GM12878 (cell line): Measurements from ENCODE around the gene CAMK4. TPM values are rescaled to one million over a fixed set of nuclear protein-coding genes. Genes with fewer than 3 reads are reported as not detected.

Source experiments
- ATAC-seq: fragments of 200-7000 bp; cut with Tn5 transposase; 3 replicates; pipeline ENCODE4 v1.9.1; 2020; ENCODE audit warnings: mild to moderate bottlenecking, moderate library complexity
- BruUV-seq: library from RNA; stranded (reverse); fragments of 400-500 nt; replicated peaks from 2 replicates; lab custom pipeline; 2021; lab: Mats Ljungman, UMichigan
- CTCF ChIA-PET: fragments of 300-600 bp; sonication (Branson Sonifier 250); formaldehyde crosslinking; extraction: SDS; loops from one replicate; lab custom pipeline; 2021; ENCODE audit warnings: inconsistent platforms; lab: Yijun Ruan, JAX
- POLR2A ChIA-PET: fragments of 350-600 bp; formaldehyde crosslinking; extraction: SDS; loops from one replicate; lab custom pipeline; 2021; ENCODE audit warnings: inconsistent platforms; lab: Charles Lee
- RAD21 ChIA-PET: fragments of 300-600 bp; sonication (Branson Sonifier 250); formaldehyde crosslinking; loops from one replicate; lab custom pipeline; 2023; ENCODE audit warnings: antibody characterized with exemption; ENCODE audit not compliant: unreplicated experiment; lab: Charles Lee
- SMC1A ChIA-PET: fragments of 300-600 bp; sonication (Branson Sonifier 250); formaldehyde crosslinking; loops from one replicate; lab custom pipeline; 2023; ENCODE audit not compliant: unreplicated experiment, uncharacterized antibody; lab: Charles Lee
- DNase-seq: peaks from one replicate; pipeline ENCODE4 v3.0.0-alpha.2; 2011; ENCODE audit warnings: low read depth, low spot score
- FAIRE-seq: peaks from 3 replicates; lab custom pipeline; 2011; peaks lifted over from hg19 to GRCh38; lab: Jason Lieb, UNC
- H2AFZ ChIP-seq: 2 replicates; pipeline ENCODE4 v1.6.0; 2011; ENCODE audit warnings: low read depth, low read length, control low read depth; ENCODE audit not compliant: control insufficient read depth
- H3K27ac ChIP-seq: 2 replicates; pipeline ENCODE4 v1.5.1; 2011; ENCODE audit warnings: control low read depth; ENCODE audit not compliant: control insufficient read depth, insufficient read depth
- H3K27me3 ChIP-seq, 2 experiments: replicated peaks in 1 of 2; 2 replicates each; pipeline versions ENCODE4 v1.6.0 to v1.6.1; 2011; ENCODE audit warnings: low read length in 1 of 2; ENCODE audit not compliant: control insufficient read depth in 2 of 2, insufficient read depth in 2 of 2
- H3K36me3 ChIP-seq, 2 experiments: 2 replicates each; pipeline ENCODE4 v1.5.1; 2011; ENCODE audit warnings: low read length in 1 of 2; ENCODE audit not compliant: control insufficient read depth in 2 of 2, insufficient read depth in 2 of 2
- H3K4me1 ChIP-seq: 2 replicates; pipeline ENCODE4 v1.6.1; 2011; ENCODE audit warnings: mild to moderate bottlenecking, low read length, moderate library complexity, mixed read lengths; ENCODE audit not compliant: control insufficient read depth, insufficient read depth
- H3K4me2 ChIP-seq: 2 replicates; pipeline ENCODE4 v1.6.0; 2011; ENCODE audit warnings: control low read depth; ENCODE audit not compliant: control insufficient read depth, insufficient read depth
- H3K4me3 ChIP-seq: fragments of 200-600 bp; sonication (generic); 2 replicates; pipeline ENCODE4 v1.5.1; 2016
- H3K79me2 ChIP-seq: 2 replicates; pipeline ENCODE4 v1.6.0; 2011; ENCODE audit warnings: low read length; ENCODE audit not compliant: control insufficient read depth, insufficient read depth
- H3K9ac ChIP-seq: 2 replicates; pipeline ENCODE4 v1.8.0; 2011; ENCODE audit warnings: low read length, control low read depth, mixed read lengths; ENCODE audit not compliant: control insufficient read depth, insufficient read depth
- H3K9me3 ChIP-seq: replicated peaks from 3 replicates; pipeline ENCODE4 v1.5.1; 2011; ENCODE audit warnings: mild to moderate bottlenecking, low read length; ENCODE audit not compliant: control insufficient read depth, insufficient read depth
- H4K20me1 ChIP-seq: 2 replicates; pipeline ENCODE4 v1.6.0; 2011; ENCODE audit not compliant: control insufficient read depth, insufficient read depth
- FOXM1 ChIP-seq: IDR thresholded peaks from 2 replicates; pipeline ENCODE4 v1.6.1; 2012; ENCODE audit warnings: low read depth, mild to moderate bottlenecking, inconsistent platforms, low read length, moderate library complexity
- MAX ChIP-seq: IDR thresholded peaks from 2 replicates; pipeline ENCODE4 v1.6.1; 2012; ENCODE audit warnings: low read depth, low read length, improper control_type of control experiment
- MXI1 ChIP-seq: fragments of 150-350 bp; IDR thresholded peaks from 2 replicates; pipeline ENCODE4 v1.6.1; 2011; ENCODE audit warnings: low read depth, mild to moderate bottlenecking, inconsistent platforms, low read length, improper control_type of control experiment
- NR2F1 ChIP-seq: fragments of 450-650 bp; conservative IDR thresholded peaks from 2 replicates; pipeline ENCODE4 v1.6.1; 2017; ENCODE audit warnings: mild to moderate bottlenecking
- NRF1 ChIP-seq: conservative IDR thresholded peaks from 2 replicates; pipeline ENCODE4 v1.6.1; 2011; ENCODE audit warnings: mild to moderate bottlenecking, low read depth, low read length, improper control_type of control experiment
- POLR2AphosphoS2 ChIP-seq: IDR thresholded peaks from 2 replicates; pipeline ENCODE4 v1.6.1; 2011; ENCODE audit warnings: low read depth, mild to moderate bottlenecking, low read length, improper control_type of control experiment, moderate library complexity
- SREBF2 ChIP-seq: IDR thresholded peaks from 2 replicates; pipeline ENCODE4 v1.6.1; 2012; ENCODE audit warnings: mild to moderate bottlenecking, low read length
- STAT3 ChIP-seq: IDR thresholded peaks from 2 replicates; pipeline ENCODE4 v1.6.1; 2011; ENCODE audit warnings: low read depth, low read length, improper control_type of control experiment
- ZSCAN29 ChIP-seq: fragments of 450-650 bp; IDR thresholded peaks from 2 replicates; pipeline ENCODE4 v1.6.1; 2017; ENCODE audit warnings: mild to moderate bottlenecking, moderate library complexity
- WGBS: methylation state at CpG from one replicate; pipeline ENCODE4 v1.1.6; 2016; ENCODE audit warnings: low lambda C conversion rate; ENCODE audit not compliant: insufficient replicate concordance, insufficient coverage; ENCODE audit errors: missing lambda C conversion rate; 5-methylcytosine and 5-hydroxymethylcytosine counted together
- in situ Hi-C: fragments of 300-500 bp; cut with MboI; formaldehyde crosslinking; loops from 9 replicates; pipeline ENCODE4 v1.14.3; 2018; ENCODE audit warnings: mixed read lengths
- intact Hi-C: fragments of 100-400 bp; cut with micrococcal nuclease; formaldehyde crosslinking; loops from one replicate; pipeline ENCODE4 v1.14.2; 2022; ENCODE audit not compliant: unreplicated experiment
- polyA plus RNA-seq, 11 experiments: library from polyadenylated mRNA; depleted of rRNA in 4 of 11; unstranded in 6 of 11; stranded (reverse) in 5 of 11; fragments of >200 nt; fragmentation: Nextera tagmentation in 4 of 11; fragmentation: Illumina TruSeq in 1 of 11; extraction: Ambion mirVana in 4 of 11; extraction: Trizol in 1 of 11; gene quantifications; 1 replicate in 1 of 11; 2 replicates in 10 of 11; pipeline versions ENCODE4 v1.2.1 to v1.2.3, GENCODE V29; 2011 to 2016; ENCODE audit warnings: inconsistent platforms in 2 of 11, missing spikeins in 2 of 11, low read depth in 1 of 11
- total RNA-seq, 4 experiments: library from RNA; depleted of rRNA in 3 of 4; stranded (reverse); fragments of >200 nt in 3 of 4; fragmentation: Illumina TruSeq in 1 of 4; extraction: Trizol in 1 of 4; gene quantifications; 2 replicates each; pipeline versions ENCODE4 v1.2.1 to v1.2.3, GENCODE V29; 2013 to 2021
- TF ChIP-seq, protein P1 (sequence below): fragments of 450-650 bp; IDR thresholded peaks from 2 replicates; pipeline ENCODE4 v1.6.1; 2017; ENCODE audit warnings: mild to moderate bottlenecking, moderate library complexity

Gene CAMK4
- total and polyA plus RNA-seq, 10 of the 15 experiments (the other 5 are each of a cell fraction or from before 2014, with no cell fraction given) = 13.3 to 51.9 (median 35.3) TPM

DNA sequence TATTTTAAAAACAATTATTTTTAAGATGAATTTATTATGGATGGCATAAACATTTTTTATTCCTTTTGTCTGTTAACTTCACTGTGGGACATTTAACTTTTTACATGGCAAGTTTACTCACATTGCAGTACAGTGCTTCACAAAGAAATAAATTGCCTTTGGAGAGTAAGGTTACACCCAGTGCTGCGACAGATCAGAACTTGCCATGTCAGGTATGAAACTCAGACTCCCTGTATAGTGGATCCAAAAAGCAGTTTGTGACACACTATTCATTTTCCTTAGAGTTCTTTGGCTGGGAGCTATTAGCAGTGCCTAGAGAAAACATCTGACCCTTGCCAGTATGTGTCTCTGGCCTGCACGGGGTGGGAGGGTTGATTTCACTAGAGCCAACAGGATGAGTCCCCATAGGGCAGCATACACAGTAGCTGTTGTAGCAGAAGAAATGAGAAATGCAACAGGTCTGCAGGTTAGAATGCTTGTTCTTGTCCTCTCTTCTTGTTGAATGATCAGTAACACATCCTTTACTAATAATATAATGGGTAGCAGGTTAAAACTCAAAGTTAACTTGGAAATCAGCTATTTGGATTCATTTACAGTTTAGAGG, 245.2 kb downstream of the CAMK4 start:
- intact Hi-C loops = no loop called here
- CTCF ChIA-PET = interaction anchor here (0.9 to 1.4 kb wide), 6 partner anchors 8 to 310 kb away, joined by 3 to 5 read pairs (median 3); no protein-coding TSS in a partner anchor
- TF ChIP-seq SREBF2 (no peak), POLR2AphosphoS2 (no peak), FOXM1 (no peak), ZSCAN29 (no peak), NRF1 (no peak), STAT3 (no peak), MAX (no peak), NR2F1 (no peak), MXI1 (no peak)
- TF ChIP-seq, protein P1, sequence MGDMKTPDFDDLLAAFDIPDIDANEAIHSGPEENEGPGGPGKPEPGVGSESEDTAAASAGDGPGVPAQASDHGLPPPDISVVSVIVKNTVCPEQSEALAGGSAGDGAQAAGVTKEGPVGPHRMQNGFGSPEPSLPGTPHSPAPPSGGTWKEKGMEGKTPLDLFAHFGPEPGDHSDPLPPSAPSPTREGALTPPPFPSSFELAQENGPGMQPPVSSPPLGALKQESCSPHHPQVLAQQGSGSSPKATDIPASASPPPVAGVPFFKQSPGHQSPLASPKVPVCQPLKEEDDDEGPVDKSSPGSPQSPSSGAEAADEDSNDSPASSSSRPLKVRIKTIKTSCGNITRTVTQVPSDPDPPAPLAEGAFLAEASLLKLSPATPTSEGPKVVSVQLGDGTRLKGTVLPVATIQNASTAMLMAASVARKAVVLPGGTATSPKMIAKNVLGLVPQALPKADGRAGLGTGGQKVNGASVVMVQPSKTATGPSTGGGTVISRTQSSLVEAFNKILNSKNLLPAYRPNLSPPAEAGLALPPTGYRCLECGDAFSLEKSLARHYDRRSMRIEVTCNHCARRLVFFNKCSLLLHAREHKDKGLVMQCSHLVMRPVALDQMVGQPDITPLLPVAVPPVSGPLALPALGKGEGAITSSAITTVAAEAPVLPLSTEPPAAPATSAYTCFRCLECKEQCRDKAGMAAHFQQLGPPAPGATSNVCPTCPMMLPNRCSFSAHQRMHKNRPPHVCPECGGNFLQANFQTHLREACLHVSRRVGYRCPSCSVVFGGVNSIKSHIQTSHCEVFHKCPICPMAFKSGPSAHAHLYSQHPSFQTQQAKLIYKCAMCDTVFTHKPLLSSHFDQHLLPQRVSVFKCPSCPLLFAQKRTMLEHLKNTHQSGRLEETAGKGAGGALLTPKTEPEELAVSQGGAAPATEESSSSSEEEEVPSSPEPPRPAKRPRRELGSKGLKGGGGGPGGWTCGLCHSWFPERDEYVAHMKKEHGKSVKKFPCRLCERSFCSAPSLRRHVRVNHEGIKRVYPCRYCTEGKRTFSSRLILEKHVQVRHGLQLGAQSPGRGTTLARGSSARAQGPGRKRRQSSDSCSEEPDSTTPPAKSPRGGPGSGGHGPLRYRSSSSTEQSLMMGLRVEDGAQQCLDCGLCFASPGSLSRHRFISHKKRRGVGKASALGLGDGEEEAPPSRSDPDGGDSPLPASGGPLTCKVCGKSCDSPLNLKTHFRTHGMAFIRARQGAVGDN = no peak
- TF ChIP-seq, all 136 proteins: peak for 0
- H3K9ac ChIP-seq = no peak overlapping the region
- DNase-seq (no peak), ATAC-seq (no peak; the same call in 2 of the 3 replicates), FAIRE-seq (no peak)
- H3K79me2 ChIP-seq = no peaks in the 10 kb centered on the region
- SMC1A ChIA-PET = interaction anchor here (1.1 to 2.2 kb wide), 6 partner anchors 9 to 312 kb away, joined by 3 to 6 read pairs (median 3); no protein-coding TSS in a partner anchor
- no TSS peak for BruUV-seq
- 94% methylated on average over 2 of the region's 2 CpGs for WGBS
- H3K4me3 ChIP-seq = no peak overlapping the region
- peaks cover 2% of the 10 kb centered on the region; the same call in 2 of the 3 replicates for H3K9me3 ChIP-seq
- no peak overlapping the region for H3K4me2 ChIP-seq
- in situ Hi-C loops = no loop called here
- no peak overlapping the region for H3K27ac ChIP-seq
- H3K36me3 ChIP-seq = no peaks in the 10 kb centered on the region; a peak in 1 of 4 replicates
- H3K27me3 ChIP-seq = no peaks in the 10 kb centered on the region
- no peaks in the 10 kb centered on the region for H4K20me1 ChIP-seq
- H3K4me1 ChIP-seq = peaks cover 3% of the 10 kb centered on the region; the same call in 1 of the 2 replicates
- no peak overlapping the region for H2AFZ ChIP-seq
- RAD21 ChIA-PET = interaction anchor here (0.5 kb wide), 1 partner anchor 243 kb away, joined by 3 read pairs; no protein-coding TSS in a partner anchor
- POLR2A ChIA-PET = no interaction called here
